Renal pelvis (tissue), 4 donors: ENCODE data around the gene METRN. TPM values are rescaled to one million over a fixed set of nuclear protein-coding genes. Genes with fewer than 3 reads are reported as not detected.
A peak's percentile ranks its signal among the peaks of the same experiment; 100 is the strongest.
"Not testable (repeated sequence)": the region's sequence is repeated elsewhere in the genome, so short reads cannot be mapped to it uniquely, and the experiment has no call there.

Experiments
- DNase-seq: peaks from one replicate; pipeline ENCODE4 v3.0.0-alpha.2; 2013
- polyA plus RNA-seq, 3 donors: library from polyadenylated mRNA; unstranded; fragments of 120-200 nt; gene quantifications; one replicate each; pipeline ENCODE4 v1.2.1, GENCODE V29; 2013; ENCODE audit not compliant: insufficient read length in 3 of 3

The METRN gene
- polyA plus RNA-seq, 3 donors = 7.3 to 16.0 (median 12.8) TPM

- DNase-seq = no peak
Measured at GRCh38 chr16:732936-733335, 18.0 kb downstream of the METRN start.

- DNase-seq = no peak
Measured at GRCh38 chr16:733382-734207, 18.7 kb downstream of the METRN start.

- DNase-seq = no peak
Measured at GRCh38 chr16:734208-734980, 19.5 kb downstream of the METRN start.

- no peak for DNase-seq
Measured at GRCh38 chr16:734981-735881, 20.3 kb downstream of the METRN start.

GRCh38 chr16:735982-736453 is 21.1 kb downstream of the METRN start:
- DNase-seq = no peak

GRCh38 chr16:736936-737481 is 22.1 kb downstream of the METRN start:
- DNase-seq = no peak

GRCh38 chr16:739560-740458 is 24.9 kb downstream of the METRN start:
- DNase-seq = no peak

GRCh38 chr16:740459-740763 is 25.5 kb downstream of the METRN start:
- DNase-seq = no peak

GRCh38 chr16:740764-741505 is 26.0 kb downstream of the METRN start, which contains the start of gene CIAO3:
Gene CIAO3 (minus strand): TSS chr16:740997. CDS start chr16:740985, 12 bp downstream.
- peak; percentile 87 for DNase-seq

- DNase-seq = no peak
Measured at GRCh38 chr16:741986-742629, 27.2 kb downstream of the METRN start.

- DNase-seq = not testable (repeated sequence)
Measured at GRCh38 chr16:742894-743293, 28.0 kb downstream of the METRN start.

- DNase-seq = no peak
Measured at GRCh38 chr16:743794-744500, 29.0 kb downstream of the METRN start.

- DNase-seq = no peak
Measured at GRCh38 chr16:745739-746138, 30.8 kb downstream of the METRN start.

GRCh38 chr16:746637-747036 is 31.7 kb downstream of the METRN start:
- DNase-seq = no peak

GRCh38 chr16:747978-748746 is 33.2 kb downstream of the METRN start:
- DNase-seq = no peak

- DNase-seq = no peak
Measured at GRCh38 chr16:749010-749409, 34.1 kb downstream of the METRN start.

GRCh38 chr16:750485-750884 is 35.6 kb downstream of the METRN start:
- no peak for DNase-seq
